IPS DF 4.7 (cell line): ENCODE measurements around the gene ADAMTS12.
"Not testable (repeated sequence)": the region's sequence is repeated elsewhere in the genome, so short reads cannot be mapped to it uniquely, and the experiment has no call there.

Source experiments
- DNase-seq: peaks from one replicate; pipeline ENCODE4 v3.0.0-alpha.2; 2013; ENCODE audit warnings: low spot score; ENCODE audit errors: extremely low read depth

Gene ADAMTS12

DNA sequence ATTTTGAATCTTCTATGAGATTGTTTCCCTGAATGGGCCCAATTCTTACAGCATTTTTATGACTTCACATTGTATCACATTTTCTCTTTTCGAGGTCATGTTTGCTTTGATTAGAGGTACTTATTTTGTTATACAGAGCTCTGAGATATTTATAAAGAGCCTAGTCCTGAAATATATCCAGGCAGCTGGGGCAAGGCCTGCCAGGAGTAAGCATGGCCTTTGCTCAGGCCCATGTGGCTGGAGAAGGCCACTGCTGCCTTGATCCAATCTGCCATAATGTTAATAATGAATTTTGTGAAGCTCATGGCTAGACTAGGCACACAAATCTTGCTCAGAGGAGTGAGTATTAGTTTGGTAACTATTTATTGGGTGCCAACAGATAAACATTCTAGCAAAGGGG lies 355.0 kb downstream of the ADAMTS12 start:
- no peak for DNase-seq

DNA sequence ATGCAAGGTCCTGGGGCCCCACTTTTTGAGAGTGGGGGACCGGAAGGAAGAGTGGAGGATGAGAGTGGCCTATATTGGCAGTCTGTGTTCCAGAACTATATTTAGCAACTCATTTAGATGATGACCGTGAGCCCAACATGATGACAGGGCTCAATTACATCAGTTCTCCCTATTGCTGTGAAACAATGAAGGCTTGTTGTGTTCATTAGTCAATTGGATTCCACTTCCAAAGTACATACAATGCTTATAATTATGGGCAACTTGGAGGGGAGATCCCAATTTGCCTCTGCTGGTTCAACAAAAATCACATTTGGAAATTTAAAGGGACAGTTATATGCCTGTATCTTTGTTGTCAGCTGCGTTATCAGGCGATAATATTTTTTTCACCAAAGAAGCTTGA lies 360.0 kb downstream of the ADAMTS12 start:
- no peak for DNase-seq

DNA sequence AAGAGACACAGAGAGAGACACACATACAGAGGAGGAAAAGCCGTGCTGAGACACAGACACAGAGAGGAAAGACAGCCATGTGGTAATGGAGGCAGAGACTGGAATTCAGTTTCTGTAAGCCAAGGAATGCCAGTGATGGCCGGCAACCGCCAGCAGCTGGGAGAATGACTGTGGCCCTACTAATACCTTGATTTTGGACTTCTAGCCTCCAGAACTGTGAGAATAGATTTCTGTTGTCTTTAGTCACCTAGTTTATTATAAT lies 360.8 kb downstream of the ADAMTS12 start:
- no peak for DNase-seq

DNA sequence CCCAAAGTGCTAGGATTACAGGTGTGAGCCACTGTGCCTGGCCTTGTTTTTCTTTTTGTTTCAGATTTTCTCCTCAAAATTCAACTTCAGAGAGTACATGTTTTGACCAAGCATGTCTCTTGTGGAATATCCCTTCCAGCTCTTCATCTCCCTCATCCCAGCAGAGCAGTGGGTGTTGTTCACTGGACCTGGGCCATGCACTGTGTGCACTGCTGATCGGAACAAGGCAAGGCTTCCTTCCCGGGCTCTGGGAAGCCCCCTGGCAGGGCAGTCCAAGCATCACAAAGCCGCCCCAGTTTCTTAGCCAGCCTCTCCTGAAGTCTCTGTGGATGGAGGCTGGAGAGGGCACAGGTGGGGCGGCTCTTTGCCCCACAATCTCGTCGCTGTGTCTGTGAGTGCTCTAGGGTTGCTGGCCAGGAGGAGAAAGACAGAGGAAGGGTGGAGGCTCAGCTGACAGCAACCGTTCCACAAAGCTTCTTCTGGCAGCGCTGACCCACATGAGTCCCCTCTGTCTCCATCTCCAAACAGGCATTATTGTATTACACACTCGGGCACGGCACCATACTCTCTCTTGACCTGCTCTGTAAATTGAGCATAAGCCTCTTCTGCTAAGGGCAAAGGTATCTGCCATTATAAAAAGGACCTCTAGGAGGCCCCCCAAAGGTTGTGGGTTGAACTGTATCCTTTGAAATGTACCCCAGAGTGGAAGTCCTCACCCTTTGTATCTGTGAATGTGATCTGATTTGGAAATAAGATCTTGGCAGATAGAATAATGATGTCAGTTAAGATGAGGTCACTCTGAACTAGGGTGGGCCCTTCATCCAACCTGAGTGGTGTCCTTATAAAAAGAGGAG lies 361.4 kb downstream of the ADAMTS12 start:
- DNase-seq: no peak

DNA sequence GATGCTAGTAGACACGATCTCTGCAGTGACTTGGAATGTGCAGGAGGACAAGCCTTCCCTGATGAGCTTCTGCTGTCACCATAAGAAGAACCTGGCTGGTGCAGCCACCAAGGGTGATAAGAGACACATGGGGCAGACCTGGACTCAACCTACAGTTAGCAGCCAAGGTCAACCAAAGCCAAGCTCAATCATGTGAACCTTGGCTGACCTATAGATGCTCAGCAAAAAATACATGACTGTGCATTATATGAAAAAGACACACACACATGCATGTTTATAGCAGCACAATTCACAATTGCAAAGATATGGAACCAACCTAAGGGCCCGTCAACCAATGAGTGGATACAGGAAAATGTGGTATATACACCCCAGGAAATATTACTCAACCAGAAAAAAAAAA lies 364.1 kb downstream of the ADAMTS12 start:
- DNase-seq: no peak

DNA sequence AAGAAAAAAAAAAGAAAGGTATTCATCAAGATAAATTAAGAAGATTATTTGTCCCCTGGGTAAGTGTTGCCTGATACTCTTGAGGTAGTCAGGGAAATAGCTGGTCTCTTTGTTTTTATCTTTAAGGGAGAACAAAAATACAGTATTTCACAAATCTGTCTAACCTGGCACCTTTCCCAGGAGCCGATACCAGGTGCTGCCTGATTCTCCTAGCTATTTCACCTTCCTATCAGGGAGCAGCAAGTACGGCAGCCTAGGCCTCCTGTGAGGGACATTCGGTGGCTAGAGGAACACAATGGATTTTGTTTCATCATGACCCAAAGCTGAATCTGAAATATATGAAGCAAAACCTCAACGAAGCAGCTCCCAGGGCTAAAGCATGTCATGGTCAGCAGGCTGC lies 365.0 kb downstream of the ADAMTS12 start:
- DNase-seq: no peak

DNA sequence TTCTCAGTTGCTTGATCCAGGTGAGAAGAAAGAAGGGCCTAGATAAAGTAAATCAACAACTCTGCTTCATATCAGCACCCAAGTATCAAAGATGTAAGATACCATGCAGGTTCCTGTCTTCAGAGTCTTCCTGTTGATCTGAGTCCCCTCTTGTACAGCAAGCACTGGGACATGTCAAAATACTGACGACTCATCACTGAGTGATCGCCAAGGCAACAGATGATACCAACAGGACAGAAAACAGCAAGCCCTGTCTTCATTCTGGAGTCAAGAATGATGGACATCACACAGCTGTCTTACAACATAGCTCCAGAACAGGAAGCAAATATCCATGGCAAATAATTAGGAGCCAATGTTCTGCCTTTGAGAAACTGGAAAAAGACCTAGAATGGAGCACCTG lies 367.3 kb downstream of the ADAMTS12 start:
- no peak for DNase-seq

DNA sequence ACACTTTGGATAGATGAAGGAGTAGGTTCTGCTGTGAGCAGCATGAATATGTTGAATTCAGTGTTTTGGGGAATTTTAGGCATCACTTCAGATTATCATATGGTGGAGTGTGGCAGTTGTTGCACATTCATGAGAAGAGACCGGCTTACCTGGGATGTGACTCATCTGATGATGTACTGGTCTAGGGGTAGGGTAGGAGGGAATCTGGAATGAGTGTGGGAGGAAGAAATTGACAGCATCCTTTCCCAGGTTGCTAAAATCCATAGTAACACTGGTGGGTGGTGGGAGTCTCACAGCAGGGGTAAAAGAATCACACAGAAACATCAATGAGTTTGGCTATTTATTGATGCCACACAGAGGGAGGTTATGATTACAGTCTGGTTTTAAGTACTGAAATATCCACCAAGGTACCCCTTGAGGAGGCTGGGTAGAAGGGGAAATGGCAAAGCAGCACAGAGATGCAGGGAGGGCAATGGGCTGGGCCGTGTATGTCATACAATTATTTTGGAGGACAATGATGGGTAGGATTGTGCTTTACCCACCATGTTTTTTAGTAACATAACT lies 368.5 kb downstream of the ADAMTS12 start:
- no peak for DNase-seq

DNA sequence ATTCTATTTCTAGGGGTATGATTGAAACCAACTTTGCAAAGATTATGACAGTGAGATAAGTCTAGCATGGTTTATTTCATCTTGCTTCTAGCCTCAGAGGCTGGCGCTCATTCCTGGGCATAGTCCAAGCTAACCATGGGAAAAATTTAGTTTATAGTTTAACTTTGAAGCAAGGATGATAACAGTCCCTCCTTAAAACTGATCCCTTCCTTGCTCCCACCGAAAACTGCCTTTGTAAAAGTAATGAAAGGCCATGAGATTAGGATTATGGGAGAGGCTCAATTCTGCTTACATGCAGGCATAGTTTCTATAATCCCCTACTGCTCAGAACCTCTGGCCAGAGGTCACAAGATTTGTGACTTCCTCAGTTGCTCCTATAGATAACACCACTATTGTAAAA lies 375.4 kb downstream of the ADAMTS12 start:
- no peak for DNase-seq

DNA sequence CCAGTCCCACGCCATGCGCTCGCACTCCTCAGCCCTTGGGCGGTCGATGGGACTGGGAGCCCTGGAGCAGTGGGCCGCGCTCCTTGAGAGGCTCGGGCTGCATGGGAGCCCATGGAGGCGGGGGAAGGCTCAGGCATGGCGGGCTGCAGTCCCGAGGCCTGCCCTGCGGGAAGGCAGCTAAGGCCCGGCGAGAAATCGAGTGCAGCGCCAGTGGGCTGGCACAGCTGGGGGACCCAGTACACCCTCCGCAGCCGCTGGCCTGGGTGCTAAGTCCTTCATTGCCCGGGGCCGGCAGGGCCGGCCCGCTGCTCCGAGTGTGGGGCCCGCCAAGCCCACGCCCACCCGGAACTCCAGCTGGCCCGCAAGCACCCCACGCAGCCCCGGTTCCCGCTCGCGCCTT lies 376.4 kb downstream of the ADAMTS12 start:
- DNase-seq: not testable (repeated sequence)

DNA sequence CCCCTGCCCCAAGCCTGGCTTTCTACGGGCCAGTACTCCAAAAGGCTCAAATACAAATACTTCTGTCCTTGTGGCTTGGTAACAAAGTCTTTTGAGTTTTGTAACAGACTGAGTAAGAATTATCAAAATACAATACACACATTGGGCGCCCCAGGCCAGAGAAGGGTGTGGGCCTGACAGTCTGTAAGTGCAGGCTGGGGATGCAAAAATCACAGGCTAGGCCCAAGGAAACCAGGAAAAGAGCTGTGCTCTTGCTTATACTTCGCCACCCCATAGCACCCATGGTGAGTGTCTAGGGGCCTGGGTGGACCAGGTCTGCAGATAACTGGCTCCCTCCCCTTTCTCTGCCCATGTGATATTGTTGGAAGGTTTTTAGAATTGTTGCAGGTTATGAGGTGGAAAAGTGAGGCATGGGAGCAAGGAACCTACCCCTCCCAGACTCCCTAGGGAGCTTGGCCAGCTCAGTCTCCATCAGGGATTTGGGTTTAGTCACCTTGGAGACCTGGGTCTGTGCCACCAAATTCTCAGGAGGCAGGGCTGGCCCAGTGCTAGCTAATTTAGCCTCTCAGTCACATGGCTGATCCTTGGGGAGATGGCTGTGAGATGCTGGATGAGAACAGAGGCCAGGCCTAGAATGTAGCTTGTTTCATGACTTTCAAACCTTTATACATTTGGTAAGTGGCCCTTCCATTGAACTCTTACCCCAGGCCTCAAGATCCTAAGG lies 378.2 kb downstream of the ADAMTS12 start:
- no peak for DNase-seq

DNA sequence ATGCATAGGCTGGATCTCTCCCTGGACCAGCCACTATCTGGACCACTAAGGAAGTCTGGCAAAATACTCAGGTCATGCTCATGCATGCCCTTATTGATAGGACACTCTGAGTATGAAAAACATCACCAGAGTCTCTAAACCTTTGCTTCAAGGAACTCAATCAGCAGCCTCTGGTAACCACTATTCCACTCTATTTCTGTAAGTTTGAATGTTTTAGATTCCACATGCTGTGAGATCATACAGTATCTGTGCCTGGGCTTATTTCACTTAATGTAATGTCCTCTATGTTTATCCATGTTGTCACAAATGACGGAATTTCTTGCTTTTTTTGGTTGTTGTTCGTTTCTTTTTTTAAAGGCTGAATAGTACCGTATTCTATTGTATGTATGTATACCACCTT lies 382.8 kb downstream of the ADAMTS12 start:
- DNase-seq: no peak

DNA sequence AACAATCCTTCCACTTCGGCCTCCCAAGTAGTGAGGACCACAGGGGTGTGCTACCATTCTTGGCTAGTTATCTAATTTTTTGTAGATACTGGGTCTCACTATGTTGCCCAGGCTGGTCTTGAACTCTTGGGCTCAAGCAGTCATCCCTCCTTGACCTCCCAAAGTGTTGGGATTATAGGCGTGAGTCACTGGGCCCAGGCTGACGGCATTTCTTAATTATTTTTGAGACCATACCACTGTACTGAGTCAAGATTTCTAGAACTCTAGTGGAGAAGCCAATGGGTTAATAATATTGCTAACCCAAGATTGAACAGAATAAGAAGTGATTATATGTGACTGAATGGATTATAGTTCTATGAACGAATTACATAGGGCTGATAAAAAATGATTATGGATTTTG lies 384.4 kb downstream of the ADAMTS12 start:
- no peak for DNase-seq

DNA sequence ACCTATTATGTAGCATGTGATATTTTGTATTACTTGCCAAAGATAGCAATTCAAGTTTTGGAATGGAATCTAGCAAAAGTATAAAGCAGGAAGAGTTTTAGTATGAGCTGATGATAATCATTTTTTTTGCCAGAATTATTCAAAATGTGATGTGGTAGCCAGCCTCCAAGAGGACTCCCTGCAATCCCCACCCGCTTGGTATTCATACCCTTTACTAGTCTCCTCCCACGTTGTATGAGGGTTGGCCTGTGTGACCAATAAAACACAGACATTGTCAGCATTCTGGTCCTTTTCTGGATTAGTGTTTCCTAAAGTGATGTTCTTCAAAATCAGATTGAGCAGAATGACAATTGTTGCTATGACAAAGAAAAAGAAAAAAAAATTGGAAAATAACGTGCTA lies 387.2 kb downstream of the ADAMTS12 start:
- no peak for DNase-seq

DNA sequence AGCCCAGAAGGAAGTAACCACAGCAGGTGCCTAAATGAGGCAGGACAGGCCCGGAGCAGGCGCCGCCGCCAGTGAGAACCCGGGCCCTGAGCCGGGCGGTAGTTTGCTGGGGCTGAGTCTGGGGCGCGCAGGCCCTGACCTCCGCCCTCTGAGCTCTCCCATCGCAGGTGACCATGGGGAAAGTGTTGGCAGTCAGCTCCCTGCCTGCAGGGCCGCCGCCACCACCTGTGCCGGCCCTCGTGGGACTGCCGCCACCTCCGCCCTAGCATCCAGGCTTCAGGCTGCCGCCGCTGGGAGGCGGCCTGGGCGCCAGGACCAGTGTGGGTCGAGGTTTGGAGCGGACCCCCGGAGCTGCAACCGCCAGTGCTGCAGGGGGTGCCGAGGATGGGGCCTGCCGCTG lies 389.9 kb downstream of the ADAMTS12 start:
- DNase-seq: no peak

DNA sequence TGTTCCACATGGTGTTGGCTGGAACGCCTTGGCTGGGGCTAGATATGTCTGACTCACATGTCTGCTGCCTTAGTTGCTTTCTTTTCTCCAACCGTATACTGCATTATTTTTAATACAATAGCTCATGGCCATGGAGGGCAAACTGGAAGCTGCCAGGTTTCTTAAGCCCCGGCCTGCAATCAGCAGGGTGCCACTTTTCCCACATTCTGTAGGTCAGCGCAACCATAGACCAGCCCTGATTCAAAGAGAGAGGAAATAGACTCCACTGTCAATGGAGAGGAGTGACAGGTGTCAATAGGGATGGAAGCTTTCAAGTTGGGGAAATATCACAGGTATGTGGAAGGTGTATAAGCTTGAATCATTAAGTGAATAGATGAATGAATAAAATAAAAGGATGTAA lies 390.5 kb downstream of the ADAMTS12 start:
- DNase-seq: no peak

DNA sequence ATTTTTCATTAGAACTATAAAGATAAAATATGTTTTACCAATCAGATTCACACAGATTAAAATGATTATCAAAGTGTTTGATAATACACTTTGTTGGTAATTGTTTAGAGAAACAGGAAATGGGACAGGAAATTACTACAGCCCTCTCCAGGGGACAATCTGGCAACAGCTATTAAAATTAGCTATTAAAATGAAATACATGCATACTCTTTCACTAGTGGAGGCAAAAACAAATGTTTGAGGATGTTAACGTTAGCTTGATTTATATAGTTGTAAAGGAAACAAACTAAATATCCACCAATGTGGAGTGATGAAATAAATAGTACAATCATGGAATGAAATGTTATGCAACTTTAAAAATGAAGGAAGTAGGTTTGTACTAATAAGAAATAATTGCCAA lies 397.3 kb downstream of the ADAMTS12 start:
- DNase-seq: no peak

DNA sequence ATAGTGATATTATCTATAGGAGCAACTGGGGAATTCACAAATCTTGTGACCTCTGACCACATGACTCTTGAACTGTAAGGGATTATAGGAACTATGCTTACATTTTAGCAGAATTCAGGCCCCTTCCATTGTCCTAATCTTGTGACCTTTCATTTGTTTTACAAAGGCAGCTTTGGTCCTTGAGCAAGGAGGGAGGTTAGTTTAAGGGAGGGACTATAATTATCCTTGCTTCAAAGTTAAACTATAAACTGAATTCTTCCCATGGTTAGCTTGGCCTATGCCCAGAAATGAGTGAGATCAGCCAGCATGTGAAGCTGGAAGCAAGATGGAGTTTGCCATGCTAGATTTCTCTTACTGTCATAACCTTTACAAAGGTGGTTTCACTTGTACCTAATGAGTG lies 399.8 kb downstream of the ADAMTS12 start:
- no peak for DNase-seq

DNA sequence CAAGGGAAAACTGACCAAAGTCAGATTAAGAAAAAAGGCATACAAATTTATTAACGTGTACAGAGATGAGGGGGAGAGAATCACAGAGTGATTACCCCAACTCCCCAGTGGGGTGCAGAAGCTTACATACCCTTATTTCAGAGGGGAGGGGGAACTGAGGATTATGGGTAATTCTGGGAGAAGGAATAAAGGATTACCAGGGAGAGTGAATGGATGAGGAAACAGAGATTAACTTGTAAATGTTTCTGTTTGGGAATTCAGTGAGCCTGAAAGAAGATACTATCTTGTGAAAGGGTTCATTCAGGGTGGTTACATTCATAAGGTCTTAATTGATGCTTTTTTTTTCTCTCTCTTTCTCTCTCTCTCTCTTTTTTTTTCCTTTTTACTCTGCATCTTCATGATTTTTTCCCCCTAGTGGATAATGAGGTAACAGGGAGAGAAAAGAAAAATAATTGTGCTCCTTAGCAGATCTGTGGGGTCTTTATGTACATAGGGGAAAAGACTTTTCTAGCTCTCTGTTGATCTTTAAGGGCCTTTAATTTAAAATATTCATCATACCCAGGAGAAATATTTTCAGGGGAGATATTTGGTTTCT lies 401.6 kb downstream of the ADAMTS12 start:
- DNase-seq: no peak

DNA sequence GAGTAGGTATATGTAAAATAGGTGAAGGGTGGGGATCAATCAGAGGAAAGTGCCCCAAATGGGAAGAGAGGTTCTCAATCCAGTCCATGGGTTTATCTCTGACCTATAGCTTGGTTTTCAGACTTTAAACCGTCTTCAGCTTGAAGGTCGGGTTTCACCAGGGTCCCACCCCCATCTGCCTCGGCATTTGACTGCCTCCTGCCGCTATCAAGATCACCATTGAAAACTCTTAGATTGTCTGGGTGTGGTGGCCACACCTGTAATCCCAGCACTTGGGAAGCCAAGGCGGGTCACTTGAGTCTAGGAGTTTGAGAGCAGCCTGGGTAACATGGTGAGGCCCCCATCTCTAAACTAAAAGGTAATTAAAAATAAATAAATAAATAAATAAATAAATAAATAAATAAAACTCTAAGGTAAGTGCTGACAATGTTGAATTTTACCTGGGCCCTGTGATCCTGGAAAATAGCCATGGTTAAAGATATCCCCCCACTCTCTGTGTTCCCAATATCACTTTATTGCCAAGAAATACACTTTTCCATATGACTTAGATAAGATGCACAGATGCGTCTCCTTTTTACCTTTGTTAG lies 402.2 kb downstream of the ADAMTS12 start:
- DNase-seq: no peak

DNA sequence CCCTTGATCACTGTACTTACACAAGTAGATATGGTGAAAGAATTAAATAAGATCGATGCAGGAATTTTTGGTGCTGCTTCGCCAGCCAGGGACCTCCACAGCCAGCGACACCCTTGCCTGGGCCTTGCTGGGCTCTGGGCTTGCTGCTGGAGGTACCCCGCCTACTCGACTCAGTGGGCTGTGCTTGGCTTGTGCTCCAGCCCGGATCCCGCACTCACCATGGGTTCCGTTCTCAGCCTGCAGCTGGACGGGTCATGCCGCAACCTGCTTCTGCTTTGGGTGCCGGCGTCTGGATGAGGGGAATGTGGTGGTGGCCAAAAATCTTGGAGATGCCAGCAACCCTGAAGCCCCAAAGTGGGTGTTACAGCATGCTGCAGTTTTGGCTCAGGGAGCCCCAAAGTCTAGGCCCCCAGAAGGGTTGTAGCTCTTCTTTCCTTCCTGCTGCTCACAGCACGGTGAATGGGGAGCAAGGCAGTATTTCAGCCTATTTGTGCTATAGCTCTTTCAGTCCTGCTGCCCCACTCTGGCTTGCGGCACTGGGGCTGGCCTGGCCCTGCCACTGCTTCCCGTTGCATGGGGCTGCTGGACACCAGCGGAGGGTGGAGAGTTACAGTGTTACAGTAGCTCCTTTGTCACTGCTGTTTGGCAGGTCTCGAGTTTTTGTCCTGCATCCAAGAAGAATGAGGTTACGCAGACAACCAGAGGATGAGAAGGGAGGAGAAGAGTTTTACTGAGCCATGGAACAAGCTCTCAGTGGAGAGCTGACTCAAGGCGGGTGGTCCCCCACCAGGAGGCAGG lies 403.0 kb downstream of the ADAMTS12 start:
- DNase-seq: no peak
